Sigmoid colon (tissue), 4 donors: Measurements from ENCODE around the gene FRS2.

Source experiments
- CTCF ChIP-seq, 4 experiments: fragments of 450-650 bp in 3 of 4; fragments of 200-600 bp in 1 of 4; IDR thresholded peaks; one replicate each; pipeline ENCODE4 v1.5.1; 2016 to 2019; ENCODE audit warnings: antibody characterized with exemption in 4 of 4, mild to moderate bottlenecking in 3 of 4, moderate library complexity in 2 of 4
- POLR2AphosphoS5 ChIP-seq, 4 donors: sonication (generic); formaldehyde crosslinking; IDR thresholded peaks; one replicate each; pipeline ENCODE4 v1.6.1; 2017; ENCODE audit warnings: antibody characterized with exemption in 4 of 4

GRCh38 chr12:69545081-69545480, 74.9 kb downstream of the FRS2 start:
- TF ChIP-seq CTCF (IDR thresholded peaks at IDR 0.05) (no peak), POLR2AphosphoS5 (IDR thresholded peaks at IDR 0.05) (no peak)
